HG03442 (cell line): ENCODE results near the gene PIK3R1.
A peak's percentile ranks its signal among the peaks of the same experiment; 100 is the strongest.

Experiments
- ATAC-seq: cut with Tn5 transposase; IDR thresholded peaks from one replicate; pipeline ENCODE4 v1.9.1; 2021; ENCODE audit warnings: mild to moderate bottlenecking, moderate library complexity; ENCODE audit not compliant: unreplicated experiment

PIK3R1 gene

DNA sequence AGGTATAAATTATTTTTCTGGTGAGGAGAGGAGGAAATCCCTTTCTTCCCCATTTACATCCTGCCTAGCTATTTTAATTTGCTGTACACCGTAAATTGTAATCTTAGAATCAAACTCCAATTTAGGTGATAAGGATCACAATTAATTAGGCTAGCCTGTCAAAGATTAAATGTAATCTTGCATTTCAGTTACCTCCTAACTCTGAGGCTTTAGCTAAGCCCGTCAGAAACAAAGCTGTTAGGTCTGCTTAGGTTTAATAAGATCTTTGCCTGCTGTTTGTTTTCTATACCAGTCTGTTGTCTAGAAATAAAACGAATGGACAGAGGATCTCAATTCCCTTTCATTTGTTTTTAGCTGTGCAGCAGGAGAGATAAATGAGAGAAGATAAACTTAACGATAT is 51.5 kb downstream of the PIK3R1 start:
- ATAC-seq, result no peak

DNA sequence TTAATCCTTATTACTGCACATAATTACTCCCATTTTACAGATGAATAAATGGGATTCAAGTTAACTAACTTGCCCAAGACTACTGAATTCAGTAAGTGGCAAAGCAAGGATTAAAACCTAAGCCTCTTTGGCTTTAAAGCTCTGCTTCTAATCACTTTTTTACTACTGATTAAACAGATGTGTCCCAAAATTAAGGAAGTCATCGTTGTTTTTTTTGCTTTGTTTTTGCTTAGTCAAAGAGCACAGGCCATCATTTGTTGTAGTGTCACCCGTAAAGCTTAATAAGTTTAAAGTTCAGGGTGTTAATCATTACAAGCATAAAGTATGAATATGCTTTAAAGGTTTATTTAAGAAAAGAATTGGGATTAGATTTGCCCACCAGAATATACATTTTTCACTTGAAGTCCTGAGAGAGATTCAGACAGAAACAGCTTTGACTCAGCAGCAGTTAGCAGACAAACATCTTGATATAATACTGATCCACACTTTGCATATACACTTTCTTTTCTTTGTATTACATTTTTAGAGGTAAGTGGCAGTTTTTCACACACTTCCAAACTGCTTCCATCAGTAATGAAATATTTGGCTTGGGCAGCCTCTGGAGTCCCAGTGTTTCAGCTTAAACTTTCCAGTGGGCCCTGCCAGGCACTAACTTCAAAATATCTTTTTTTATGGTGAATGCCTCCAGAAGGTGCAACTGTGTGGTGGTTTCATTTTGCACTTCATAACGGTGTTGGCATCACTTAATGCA is 52.7 kb downstream of the PIK3R1 start:
- ATAC-seq, result peak; percentile 41

DNA sequence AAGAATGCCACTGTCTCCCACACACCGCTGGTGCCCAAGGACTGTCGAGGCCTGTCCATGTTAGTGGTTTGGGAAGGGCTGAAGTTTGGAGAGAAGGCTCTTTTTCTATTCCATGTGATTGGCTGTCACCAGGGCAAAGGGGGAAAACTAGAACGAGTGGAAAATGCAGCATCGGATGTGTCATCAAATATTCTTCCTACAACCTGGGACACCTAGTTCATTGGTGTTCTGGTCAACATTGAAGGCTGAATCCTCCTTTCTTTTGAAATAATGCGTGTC is 53.2 kb downstream of the PIK3R1 start:
- no peak for ATAC-seq

DNA sequence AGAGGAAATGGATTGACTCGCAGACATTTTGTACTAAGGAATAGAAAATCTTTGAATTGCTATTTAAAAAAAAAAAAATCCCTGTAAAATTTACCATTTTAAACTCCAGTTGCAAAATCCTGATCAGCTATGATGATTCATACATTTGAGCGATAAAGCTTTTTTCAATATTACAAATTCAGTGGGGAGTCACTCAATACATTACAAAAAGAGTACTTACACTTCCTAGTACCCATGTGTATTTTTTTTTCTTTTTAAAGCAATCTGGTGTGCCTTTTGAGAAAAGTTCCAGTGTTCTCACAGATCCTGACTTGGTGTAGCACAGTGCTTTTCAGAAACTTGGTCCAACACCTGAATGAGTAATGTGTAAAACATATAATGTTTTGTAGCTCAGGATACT is 54.3 kb downstream of the PIK3R1 start:
- no peak for ATAC-seq

DNA sequence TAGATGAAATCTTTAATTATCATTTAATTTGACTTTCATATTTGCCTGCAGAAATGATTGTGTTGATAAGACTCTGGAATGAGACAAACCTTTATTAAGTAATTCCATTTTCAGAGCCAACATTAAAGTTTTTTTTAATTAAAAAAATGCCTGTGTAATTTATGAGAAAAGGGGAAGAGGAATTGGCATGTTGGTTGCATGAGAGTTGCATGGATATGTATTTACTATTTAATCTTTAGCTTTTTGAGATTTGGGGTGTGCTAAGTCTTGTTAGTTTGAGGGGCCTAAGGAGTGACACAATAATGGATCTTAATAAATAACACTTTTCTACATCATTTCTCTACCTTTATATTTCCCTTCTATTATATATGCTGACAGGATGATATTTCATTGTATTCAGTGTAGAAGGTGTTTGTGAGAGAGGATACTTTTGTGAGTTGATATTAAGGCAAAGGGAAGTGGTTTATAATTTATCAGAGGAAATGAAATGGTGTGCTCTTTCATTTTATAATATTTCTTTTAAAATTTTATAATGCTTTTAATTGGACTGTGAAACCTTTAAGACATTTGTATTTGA is 54.9 kb downstream of the PIK3R1 start:
- no peak for ATAC-seq

DNA sequence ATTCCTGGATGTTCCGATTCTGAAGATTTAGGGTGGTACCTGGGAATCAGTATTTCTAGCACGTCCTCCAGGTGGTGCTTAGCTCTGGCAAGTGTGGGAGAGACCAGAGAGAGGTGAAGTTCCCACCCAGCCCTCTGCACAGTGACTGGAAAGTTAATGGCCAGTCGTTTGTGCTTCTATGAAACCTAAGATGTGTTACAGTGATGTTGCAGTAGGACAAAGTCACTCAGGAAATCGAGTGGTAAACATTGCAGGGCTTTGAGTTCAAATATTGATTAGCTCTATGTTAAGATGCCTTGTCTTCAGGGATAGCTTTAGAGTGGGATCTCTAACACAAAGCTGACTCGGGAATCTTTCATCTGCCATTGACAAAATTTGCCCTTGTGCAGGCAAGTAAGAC is 55.6 kb downstream of the PIK3R1 start:
- no peak for ATAC-seq

DNA sequence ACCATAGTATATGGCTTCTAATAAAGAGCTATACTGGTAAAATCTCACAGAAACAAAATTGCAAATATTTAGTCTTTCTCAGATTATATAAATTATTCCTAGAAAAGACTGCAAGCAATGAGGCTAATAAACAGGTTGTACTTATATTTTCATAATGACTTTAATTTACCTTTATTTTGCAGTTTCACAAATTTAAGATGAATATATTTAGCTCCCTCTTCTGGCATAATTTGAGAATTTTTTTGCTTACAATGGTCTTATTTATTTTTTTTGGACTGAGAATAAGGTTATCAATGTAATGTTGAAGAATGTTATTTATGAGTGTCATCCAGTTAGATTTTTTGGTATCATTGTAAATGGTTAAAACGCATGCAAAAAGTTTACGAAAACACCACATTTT is 56.7 kb downstream of the PIK3R1 start:
- no peak for ATAC-seq

DNA sequence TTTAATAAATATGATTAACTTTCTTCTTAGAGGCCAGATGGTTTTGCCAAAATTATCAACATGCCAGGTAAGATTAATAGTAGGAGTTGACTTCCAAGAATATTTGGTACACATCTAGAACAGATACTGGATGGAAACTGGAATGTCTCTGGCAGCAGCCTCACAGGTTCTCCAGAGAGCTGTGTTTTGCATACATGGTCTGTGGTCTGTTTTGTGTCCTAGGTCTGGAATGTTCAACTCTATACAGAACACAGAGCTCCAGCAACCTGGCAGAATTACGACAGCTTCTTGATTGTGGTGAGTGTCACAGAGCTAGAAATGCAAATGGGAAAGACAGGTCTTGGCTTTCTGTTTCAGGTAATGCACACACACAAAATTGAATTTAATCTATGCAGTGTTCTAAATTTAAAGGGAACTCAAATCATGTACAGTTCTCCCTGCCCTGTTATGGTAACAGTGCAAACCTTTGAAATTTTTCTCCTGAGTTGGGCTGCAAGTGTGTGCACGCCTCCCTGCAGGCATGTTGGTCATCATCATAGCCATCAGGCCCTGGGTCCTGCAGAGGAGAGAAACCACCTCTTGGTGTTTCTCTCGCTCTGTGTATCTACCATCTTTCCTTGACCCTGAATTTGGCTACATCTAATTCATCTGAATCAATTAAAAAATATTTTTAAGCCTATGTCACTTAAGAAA is 58.3 kb downstream of the PIK3R1 start:
- ATAC-seq, result peak; percentile 54

DNA sequence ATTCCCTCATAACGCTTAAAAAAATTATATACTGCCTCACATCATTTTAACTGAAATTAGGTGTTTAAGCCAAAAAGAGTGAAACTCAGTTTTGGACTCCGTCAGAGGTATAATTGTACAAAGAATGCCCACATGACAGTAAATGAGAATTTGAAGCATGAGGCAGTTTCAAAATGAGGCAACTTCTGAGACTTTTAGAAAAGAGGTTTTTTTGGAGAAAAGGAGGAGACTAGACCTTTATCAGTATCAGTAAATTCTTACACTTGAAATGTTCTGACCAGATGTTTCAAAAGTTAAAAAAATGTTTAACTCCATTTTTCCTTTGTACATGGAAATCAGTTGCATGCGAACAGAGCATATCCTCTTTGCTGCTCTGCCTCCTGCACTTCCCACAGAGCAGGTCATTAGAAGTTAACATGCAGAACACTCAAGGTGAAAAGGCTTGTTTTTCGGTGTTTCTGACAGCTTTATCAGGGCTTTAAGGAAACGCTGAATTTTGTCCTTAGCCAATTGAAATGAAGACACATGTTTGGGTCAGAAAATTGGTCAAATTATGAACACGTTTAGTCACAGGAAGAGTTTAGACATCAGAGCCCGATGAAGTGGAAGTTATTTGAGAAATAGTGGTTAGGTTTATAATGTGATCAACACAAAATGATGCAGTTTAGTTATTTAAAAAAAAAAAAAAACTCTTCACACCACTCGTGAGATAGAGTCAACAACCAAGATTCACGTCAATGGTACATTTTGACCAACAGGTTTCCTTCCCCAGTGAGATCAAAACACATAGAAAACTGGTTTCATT is 59.5 kb downstream of the PIK3R1 start:
- peak; percentile 43 for ATAC-seq

DNA sequence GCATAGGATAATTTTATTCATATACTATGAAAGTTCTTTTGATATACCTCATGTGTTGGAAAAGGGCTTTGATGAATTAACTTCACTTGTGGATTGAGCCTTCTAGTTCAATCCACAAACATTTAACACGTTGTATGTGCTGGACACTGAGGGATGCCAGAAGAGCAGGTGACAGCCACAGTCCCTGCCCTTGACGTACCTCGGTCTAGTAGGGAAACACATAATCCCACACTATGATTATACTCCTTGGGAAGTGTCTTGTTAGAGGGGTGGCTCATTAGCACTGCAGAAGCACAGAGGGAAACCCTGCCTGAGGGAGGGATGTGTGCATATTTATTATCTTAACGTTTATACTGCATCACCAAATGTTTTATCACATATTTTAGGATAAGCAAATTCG is 61.2 kb downstream of the PIK3R1 start:
- ATAC-seq, result no peak

DNA sequence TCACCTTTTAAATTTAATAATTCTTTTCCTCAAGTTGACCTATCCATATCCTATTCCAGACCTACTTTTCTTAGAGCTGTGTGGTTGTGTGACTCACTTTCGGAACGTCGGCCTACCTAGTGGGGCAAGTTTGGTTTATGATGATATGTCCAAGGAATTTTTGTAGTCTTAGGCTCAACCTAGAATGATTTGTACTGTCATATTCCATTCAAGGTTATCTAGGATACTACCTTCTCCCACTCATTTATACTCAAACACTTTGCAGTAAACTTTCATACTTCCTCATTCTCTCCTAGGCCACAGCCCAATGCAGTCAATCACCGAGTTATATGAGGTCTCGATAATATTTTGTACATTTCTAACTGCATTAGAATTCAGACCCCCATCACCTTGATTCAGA is 61.9 kb downstream of the PIK3R1 start:
- ATAC-seq, result no peak

DNA sequence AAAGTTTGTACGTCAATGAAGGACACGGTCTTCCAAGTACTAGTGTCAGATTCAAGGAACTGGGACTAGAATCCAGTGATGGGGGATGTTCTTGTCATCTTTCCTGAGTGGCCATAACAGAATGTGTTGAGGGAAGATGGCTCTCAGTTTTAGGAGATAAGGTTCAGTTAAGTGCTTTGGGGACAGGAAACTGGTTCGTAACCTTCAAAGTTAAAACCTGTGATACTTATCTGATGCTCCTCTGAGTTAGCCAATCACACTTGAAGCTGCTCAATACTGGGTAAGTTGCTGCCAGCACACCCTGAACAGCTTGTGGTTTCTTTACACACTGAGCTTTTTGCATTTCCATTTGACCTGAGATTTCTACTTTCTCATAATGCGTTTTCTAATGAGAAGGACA is 64.4 kb downstream of the PIK3R1 start:
- ATAC-seq, result no peak

DNA sequence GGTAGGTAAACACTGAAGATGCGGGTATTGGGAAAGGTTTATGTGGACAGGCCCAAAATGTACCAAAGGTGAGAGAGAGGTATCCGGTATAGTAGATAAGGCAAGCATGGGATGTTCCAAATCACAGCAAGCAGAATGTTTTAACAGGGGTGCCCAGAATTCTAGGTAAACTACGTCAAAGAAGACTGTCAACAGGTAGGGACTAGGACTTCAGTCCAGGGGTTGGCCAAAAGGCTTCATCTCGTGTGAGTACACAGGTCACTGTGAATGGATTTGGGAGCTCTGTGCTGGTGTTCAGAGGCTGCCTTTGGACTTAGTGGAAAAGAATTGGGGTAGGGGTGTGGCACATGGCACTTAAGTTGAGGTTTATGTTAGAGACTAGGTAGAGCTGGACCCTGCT is 66.4 kb downstream of the PIK3R1 start:
- no peak for ATAC-seq

DNA sequence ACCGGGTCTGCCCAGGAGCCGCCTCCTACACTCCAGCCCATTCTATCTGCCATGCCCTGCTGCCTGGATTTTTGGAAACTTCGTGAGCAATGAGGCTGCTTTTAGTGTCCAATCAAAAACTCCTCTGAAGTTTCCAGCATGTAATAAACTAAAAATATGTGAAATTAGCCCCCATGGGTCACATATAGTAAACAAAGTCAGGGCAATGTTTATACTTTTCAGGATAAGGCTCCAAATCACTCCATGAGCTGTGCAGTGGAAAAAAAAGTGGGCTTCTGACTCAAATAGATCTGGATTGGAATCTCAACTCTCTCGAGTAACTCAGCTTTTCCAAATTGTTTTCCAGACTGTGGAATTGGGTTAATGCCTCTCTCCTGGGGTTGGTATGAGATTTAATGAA is 68.2 kb downstream of the PIK3R1 start:
- no peak for ATAC-seq

DNA sequence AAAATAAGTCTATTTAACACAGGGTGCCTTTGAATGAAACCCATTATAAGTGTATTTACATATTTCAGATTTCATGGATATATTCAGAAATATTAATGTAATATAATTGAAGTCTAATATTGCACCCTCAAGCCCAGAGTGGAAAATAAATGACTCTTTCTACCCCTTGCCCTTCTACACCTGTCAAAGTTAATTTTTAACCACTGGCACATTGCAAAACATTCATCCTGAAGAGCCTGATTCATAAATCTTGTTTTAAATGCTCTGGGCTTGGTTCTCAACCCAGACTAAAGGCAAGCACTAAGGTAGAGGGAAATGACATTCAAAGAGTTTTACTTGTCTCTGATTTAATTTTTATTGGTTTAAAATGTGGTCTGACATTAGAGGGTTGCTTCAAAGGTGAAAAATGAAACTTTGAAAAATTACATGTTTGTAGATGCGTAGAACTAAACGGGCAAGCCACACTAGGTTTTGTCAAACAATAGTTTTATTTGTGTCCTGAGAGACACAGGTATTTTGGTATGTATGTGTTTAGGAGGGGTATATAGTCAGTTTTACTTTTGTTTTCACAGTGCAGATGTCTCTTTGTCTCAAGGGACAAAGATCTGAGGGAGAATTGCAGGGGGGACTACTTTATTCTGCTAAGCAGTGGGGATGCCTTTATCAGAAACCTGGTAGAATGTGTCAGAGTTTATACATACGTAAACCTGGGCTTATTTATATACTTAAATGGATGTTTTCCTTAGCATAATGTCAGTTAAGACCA is 69.7 kb downstream of the PIK3R1 start:
- no peak for ATAC-seq

DNA sequence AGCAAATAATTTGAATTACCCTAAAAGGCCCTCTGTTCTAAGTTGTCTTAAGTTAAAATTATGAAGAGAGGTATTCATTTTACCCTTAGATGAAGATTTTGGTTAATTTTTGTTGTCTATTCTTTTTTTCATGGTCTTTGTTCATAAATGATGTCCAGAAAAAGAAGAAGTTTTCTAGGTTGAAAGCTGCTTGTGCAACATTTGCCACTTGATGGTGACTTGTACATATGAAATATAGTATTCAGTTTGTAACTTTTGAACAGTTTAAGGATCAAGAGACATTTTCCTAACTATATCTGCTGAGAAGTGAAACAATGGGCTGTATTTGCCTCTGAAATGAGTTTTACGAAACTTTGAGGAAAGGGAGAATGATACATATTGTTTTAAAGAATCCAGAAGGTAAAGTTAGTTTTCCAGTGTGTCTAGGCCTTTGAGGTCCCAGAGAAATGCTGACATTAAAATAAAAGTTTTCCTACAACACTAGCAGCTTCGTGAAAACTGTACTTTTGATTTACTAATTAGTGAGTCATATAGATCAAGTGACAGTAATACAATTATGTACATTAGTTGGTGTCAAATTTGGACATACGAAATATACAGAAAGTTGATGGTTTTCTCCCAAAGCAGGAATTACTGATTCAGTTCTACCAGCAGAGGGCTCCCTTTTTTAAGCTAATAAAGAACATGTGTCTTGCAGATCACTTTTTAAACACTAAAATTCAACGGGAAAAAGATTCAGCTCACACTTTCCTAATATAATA is 70.5 kb downstream of the PIK3R1 start:
- no peak for ATAC-seq

DNA sequence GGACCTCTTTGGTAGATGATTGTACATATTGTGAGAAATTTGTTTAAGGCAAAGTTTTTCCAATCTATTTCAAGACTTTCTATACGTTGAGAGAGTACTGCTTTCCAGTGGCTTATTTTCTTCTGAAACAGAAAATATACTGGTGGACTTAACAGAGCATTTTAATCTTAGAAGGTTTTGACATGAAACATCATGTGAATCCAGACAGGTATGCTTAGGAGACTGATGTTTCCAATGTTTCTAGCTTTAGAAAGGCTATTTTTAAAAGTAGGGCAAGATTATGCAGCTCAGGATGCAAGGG is 71.0 kb downstream of the PIK3R1 start:
- no peak for ATAC-seq

DNA sequence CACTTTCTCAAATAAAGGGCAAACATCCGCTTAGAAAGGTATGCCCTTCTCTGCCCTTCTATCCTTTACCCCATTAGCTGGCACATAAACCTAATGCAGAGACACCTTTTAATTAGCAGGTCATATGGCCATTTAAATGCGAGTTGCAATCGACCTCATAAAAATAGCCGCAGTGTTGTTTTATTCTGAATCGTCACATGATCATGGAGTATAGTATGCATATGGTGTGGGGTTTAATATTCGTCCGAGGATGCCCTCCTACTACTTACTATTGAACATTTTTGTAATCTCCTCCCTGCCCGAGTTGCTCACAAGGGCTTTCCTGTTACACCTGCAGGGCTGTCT is 72.0 kb downstream of the PIK3R1 start:
- no peak for ATAC-seq

DNA sequence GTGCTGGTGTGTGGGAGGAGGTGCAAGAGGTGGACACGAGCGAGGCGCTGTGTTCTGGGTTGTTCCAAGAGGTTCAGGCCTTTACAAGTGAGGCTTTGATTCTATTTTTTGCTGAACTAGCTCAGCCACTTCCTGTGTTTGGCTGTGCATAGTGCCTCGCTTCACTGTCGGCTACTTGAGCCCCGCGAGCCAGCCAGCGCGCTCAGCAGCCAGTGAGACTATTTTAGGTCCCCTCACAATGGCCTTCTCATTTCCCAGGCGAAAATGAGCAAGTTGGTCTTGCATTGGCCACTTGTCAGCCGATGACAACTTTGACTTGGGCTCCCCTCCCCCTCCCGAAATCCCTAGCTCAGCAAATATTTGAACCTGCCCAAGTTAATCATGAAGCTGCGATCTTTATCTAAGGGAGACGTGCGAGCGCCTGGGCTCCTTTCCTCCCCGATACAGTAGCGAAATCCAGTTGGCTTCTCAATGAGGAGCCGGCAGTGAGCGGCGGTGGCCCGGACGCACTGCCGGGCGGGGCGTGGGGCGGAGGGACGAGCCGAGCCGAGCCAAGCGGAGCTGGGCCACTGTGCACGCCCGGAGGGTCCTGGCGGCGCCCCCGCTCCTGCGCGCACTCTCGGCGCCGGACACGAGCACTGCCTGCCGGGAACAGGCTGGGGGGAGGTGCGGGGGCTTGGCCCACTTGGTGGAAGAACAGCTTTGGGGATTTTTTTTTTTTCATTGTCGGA is 72.6 kb downstream of the PIK3R1 start:
- peak; percentile 78 for ATAC-seq

DNA sequence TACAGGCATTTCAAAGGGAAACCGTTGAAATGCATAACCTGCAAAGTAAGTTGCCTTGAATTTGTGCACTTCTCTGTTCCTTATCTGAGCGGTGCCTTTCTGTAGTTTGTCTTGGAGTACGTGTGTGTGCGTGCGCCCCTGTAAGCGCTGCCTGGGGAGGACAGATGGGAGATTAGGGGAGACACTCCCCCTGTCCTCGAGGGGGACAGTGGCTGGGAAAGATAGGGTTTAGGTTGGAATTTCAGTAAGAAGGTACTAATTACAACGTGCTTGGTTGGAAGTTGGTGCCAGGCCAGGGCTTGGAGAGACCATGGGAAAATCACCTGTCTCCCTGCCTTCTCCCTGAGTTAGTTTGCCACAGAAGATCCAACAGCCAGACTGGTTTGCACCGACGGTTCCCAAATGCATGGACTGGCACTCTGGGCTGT is 73.2 kb downstream of the PIK3R1 start:
- ATAC-seq, result peak; percentile 5
